GM12801 (cell line): Measurements from ENCODE around the gene NTRK3.

Source experiments
- CTCF ChIP-seq: IDR thresholded peaks from one replicate; pipeline ENCODE4 v1.5.1; 2011; ENCODE audit warnings: control low read depth; ENCODE audit not compliant: insufficient read length; ENCODE audit errors: extremely low read depth

The NTRK3 gene

DNA sequence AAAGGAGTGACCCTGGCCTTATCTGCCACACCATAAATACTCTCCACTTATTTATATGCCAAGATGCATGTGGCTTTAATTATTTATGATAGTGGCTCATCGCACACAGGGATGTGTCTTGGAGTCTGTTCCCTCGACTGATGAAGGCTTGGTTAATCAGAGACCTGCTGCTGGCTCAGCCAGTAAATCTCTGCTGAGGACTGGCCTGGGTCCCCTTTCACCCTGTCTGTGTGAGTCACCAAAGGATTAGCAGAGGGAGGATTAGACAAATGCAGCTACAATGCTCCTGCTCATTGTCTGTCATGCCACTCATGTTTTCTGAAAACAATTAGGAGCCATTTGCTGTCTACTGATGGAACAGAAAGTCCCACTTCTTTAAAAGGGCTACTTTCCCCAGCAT, 226.8 kb downstream of the NTRK3 start:
- TF ChIP-seq CTCF, result no peak

DNA sequence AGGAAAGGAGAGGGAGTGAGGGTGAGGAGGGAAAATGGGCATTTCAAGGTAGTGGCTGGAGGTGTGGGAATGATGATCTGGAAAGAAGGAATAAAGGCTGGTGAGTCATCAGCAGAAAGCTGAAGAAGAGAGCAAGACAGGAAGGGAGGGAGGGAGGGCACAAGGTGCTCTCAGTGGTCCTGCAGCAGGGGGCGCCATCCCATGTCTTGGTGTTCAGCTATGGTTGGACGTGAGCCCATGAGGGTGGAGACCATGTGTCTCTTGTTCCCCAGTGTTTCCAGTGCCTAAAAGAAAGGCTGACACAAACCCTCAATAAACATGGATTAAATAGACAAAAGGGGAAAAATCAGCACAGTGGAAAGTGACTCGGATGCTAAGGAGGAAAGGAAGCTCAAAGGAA, 228.5 kb downstream of the NTRK3 start:
- TF ChIP-seq CTCF, result no peak

DNA sequence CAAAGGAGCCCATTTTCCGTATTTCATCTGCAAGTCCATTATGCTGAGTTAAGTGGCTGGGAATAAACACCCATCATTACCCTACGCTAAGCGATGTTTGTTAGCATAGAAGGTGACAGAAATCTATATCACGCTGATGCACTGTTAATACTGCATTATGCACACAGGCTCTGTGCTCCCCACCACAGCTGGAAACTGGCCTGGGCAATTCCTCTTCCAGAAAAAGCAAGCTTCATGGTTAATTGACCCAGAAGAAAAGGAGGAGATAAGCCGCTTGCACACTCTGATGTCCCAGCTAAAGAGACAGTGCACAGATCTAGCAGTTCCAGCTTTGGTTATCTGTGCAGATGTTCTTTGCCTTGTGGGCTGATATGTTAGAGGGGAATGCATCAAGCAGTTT, 232.6 kb downstream of the NTRK3 start:
- no peak for TF ChIP-seq CTCF

- no peak for TF ChIP-seq CTCF
Measured at GRCh38 chr15:88022716-88023115, 233.8 kb downstream of the NTRK3 start.

DNA sequence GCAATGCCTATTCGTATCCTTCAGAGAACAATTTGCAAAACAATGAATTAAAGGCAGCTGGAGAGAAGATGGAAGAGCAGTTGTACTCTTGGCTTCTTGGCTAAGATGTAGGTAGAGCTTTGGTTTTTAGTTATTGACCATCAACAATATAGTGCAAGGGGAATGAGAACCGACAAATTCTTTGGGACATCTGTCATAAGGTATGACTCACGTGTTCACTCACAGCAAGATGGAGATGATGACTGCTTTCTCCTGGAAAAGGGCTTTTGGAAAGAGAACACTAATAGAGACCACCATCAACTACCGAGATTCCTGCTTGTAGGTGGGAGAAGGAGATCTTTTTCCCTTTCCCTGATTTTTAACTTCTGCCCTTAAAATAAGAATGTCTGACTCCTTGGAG, 234.9 kb downstream of the NTRK3 start:
- no peak for TF ChIP-seq CTCF

- TF ChIP-seq CTCF, result no peak
Measured at GRCh38 chr15:88020806-88021205, 235.7 kb downstream of the NTRK3 start.

GRCh38 chr15:88019656-88020055, 236.9 kb downstream of the NTRK3 start:
- no peak for TF ChIP-seq CTCF
